GM19463 (cell line): ENCODE data around the gene SDF4.

Source experiments
- ATAC-seq: cut with Tn5 transposase; IDR thresholded peaks from one replicate; pipeline ENCODE4 v1.9.1; 2021; ENCODE audit warnings: mild to moderate bottlenecking, moderate library complexity; ENCODE audit not compliant: unreplicated experiment

Gene SDF4

GRCh38 chr1:1242461-1243265, 10.9 kb upstream of the SDF4 start:
- no peak for ATAC-seq

DNA sequence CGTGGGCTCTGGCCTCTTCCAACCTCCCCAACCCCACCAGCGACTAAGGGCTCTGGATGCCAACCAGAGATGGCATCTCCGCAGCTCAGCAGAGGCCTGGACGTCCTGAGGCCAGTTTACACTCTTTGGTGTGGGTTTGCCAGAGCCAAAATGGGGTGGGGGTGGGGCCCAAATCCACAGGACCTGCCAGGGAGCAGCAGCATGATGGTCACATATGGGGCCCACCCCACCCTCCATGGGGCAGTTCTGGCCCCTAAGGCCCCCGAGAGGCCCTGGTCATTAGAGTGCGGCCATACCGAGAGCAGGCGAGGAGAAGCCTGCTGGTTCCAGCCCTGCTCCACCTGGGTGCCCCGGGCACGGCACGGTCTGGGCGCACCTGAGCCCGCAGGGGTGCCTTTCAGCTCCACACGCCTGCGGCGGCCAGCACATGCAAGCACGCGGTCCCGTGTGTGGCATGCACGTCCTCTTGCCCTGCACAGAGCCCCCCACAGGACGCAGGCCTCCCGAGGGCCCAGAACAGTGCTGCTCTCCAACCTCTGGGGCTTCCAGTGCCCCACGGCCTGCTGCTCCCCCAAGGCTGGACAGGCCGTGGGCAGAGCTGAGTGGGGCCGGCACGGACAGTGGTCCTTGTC, 9.9 kb upstream of the SDF4 start:
- ATAC-seq = no peak

GRCh38 chr1:1240822-1241587, 9.2 kb upstream of the SDF4 start:
- no peak for ATAC-seq

DNA sequence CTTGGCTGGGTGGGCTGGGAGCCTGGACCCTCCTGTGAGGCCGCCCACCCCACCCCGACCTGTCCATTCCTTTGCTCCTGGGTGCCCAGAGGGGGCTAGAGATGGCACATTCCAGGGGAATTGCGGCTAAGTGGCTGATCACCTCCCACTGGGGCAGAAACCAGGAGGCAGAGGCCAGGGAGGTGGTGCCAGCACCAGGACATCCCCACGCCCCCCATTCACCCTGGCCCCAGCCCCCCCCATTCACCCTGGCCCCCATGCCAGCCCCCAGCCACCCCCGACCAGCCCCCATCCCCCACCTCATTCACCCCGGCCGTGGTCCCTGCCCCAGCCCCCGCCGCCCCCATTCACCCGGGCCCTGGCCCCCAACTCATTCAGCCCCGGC, 8.5 kb upstream of the SDF4 start:
- ATAC-seq = no peak

GRCh38 chr1:1239614-1240347, 8.0 kb upstream of the SDF4 start:
- ATAC-seq = no peak

GRCh38 chr1:1239227-1239613, 7.4 kb upstream of the SDF4 start:
- ATAC-seq = no peak

- ATAC-seq = no peak
Observed at GRCh38 chr1:1238702-1239178, 6.9 kb upstream of the SDF4 start.

- ATAC-seq = no peak
Observed at GRCh38 chr1:1237874-1238701, 6.3 kb upstream of the SDF4 start.

DNA sequence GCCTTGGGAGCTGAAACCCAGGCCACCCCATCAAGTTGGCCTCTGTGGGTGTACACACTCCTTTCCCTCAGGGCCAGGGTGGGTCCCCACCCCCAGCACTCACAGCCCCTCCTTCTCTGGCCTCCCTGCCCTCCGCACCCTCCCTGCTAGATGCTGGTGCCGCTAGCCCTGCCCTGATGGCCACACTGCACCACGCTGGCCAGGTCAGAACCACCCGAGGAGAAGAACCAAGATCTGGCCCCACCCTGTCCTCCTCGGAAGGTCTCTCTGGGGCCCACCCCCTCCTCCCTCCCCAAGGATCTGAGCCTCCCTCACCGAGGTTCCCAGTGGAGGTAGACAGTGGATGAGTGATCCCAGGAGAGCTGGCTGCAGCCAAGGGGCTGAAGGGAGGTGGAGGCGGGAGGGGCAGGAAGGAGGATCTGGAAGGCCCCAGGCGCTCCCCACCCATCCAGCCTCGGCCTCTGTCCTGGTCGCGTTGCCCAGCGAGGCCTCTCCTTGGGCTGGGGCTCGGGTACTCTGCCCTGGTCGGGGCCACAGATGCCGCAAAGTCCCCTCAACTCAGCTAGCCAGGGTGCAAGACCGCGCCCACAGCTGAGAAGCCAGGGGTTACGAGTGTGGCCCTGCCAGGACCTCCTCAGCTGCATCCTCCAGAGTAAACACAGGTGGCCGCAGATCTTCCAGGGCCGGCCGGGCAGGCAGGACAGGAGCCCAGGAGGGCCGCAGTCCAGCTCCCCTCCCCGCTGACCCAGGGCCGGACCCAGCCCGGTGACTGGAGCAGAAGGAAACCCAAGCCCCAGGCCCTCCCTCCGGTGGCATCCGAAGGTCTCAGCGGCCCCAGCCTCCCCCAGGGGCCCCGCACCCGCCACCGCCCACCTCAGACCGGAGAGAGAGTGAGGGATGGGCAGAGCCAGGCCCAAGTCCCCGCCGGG, 5.4 kb upstream of the SDF4 start:
- no peak for ATAC-seq

GRCh38 chr1:1236176-1236763, 4.5 kb upstream of the SDF4 start:
- ATAC-seq = no peak

DNA sequence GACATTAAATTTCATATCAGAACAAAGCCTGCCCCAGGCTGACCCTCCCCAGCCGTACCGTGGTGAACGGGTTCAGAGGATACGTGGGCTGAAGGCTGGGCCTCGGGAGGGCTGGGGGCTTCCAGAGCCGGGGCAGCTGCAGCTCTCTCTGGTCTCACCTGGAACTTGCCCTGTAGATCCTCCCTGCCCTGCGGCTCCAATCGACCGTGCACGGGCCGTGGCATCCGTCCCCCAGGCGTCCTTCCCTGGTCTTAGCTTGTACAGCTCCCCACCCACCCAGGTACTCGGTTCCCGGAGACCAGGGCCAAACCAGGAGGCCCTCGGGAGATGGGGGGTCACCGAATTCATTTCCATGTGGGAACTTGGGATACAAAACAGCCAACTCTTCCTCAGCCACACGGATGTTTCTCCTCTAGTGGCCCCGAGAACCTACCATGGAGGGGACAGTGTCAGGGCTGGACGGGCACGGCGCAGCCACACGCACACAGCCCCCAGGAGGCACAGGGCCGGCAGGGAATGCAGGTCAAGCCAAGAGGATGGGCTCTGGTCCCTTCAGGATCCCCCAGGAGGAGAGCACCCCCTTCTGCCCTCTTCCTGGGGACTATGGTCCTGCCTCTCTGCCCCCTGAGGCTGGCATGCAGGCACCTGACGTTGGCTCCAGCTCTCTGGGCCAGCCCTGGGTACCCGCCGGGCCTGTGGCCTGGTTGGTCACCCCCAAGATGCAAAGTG, 3.4 kb upstream of the SDF4 start:
- no peak for ATAC-seq

- no peak for ATAC-seq
Observed at GRCh38 chr1:1234180-1234808, 2.5 kb upstream of the SDF4 start.

DNA sequence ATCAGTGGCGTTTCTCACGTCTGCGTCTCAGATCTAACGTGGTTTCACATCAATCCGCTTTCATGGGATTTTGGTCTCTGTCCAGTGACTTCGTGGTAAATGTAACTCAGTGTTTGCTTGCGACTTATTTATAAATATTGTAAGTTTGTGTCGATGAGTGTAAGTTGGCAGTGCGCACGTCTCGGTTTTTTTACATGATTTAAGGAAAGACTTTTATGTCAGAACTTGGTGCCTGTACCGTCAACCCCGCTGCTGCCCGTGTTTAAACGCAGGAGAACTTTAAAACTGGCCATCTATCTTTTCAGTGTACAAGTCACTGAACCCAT, 1.7 kb upstream of the SDF4 start:
- no peak for ATAC-seq

DNA sequence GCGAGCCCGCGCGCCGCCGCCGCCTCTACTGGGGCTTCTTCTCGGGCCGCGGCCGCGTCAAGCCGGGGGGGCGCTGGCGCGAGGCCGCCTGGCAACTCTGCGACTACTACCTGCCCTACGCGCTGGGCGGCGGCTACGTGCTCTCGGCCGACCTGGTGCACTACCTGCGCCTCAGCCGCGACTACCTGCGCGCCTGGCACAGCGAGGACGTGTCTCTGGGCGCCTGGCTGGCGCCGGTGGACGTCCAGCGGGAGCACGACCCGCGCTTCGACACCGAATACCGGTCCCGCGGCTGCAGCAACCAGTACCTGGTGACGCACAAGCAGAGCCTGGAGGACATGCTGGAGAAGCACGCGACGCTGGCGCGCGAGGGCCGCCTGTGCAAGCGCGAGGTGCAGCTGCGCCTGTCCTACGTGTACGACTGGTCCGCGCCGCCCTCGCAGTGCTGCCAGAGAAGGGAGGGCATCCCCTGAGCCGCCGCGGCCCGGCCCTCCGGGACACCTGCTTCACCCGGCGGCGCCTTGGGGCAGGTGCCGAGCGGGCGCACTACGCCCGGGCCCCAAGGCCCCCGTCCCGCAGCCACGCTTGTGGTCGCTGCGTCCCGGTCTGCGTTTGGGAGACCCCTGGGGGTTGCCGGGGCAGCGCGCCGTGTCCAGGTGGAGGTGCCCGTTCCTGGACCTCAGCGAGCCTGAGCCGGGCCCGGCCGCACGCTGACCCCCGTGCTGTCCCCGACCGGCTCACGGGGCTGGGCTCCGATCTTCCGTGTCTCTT, 1.2 kb upstream of the SDF4 start:
- ATAC-seq = no peak

- peak; percentile 24 for ATAC-seq
Observed at GRCh38 chr1:1232208-1232795, 501 bp upstream of the SDF4 start, which contains the start of gene B3GALT6. TSS of gene B3GALT6 (plus strand) at chr1:1232237. CDS start at chr1:1232279, 42 bp downstream.

GRCh38 chr1:1230656-1231399, 973 bp downstream of the SDF4 start:
- no peak for ATAC-seq
